Neural cell (in vitro differentiated cells): ENCODE measurements around the gene CCDC12. TPM values are rescaled to one million over a fixed set of nuclear protein-coding genes. Genes with fewer than 3 reads are reported as not detected.

ENCODE experiments used
- H2AFZ ChIP-seq: fragments of 200-600, 300-800 bp; sonication (generic), shearing (Covaris generic); 2 replicates; pipeline ENCODE4 v1.6.0; 2014; ENCODE audit warnings: low read depth, mild to moderate bottlenecking, antibody characterized with exemption, low read length, moderate library complexity
- H3F3A ChIP-seq: fragments of 200-600 bp; shearing (Covaris generic); 2 replicates; pipeline ENCODE4 v1.6.1; 2016; ENCODE audit warnings: mild to moderate bottlenecking, moderate library complexity, mixed read lengths, antibody characterized with exemption, low read length; ENCODE audit not compliant: insufficient read depth, poor library complexity, severe bottlenecking
- H3K27ac ChIP-seq: fragments of 200-600, 300-800 bp; sonication (generic), shearing (Covaris generic); 2 replicates; pipeline ENCODE4 v1.5.1; 2014; ENCODE audit warnings: mild to moderate bottlenecking, low read length, moderate library complexity
- H3K27me3 ChIP-seq: fragments of 300-800, 200-600 bp; sonication (generic), shearing (Covaris generic); 2 replicates; pipeline ENCODE4 v1.6.0; 2014; ENCODE audit warnings: mild to moderate bottlenecking, low read depth, low read length, moderate library complexity; ENCODE audit not compliant: insufficient read depth
- H3K36me3 ChIP-seq: fragments of 300-800, 200-600 bp; sonication (generic), shearing (Covaris generic); 2 replicates; pipeline ENCODE4 v1.5.1; 2014; ENCODE audit warnings: mild to moderate bottlenecking, antibody characterized with exemption, low read length, moderate library complexity; ENCODE audit not compliant: insufficient read depth
- H3K4me2 ChIP-seq: fragments of 300-800, 200-600 bp; sonication (generic), shearing (Covaris generic); 2 replicates; pipeline ENCODE4 v1.6.0; 2014; ENCODE audit warnings: mild to moderate bottlenecking, low read length
- H3K4me3 ChIP-seq: fragments of 300-800, 200-600 bp; sonication (generic), shearing (Covaris generic); 2 replicates; pipeline ENCODE4 v1.5.1; 2014; ENCODE audit warnings: mild to moderate bottlenecking, low read length, moderate library complexity
- H3K79me2 ChIP-seq: fragments of 200-600 bp; shearing (Covaris generic); replicated peaks from 2 replicates; pipeline ENCODE4 v1.6.0; 2014; ENCODE audit warnings: mild to moderate bottlenecking, low read length, moderate library complexity; ENCODE audit not compliant: insufficient read depth
- H3K9ac ChIP-seq: fragments of 300-800, 200-600 bp; sonication (generic), shearing (Covaris generic); 2 replicates; pipeline ENCODE4 v1.6.1; 2016; ENCODE audit warnings: mild to moderate bottlenecking, low read length, mixed read lengths
- H3K9me2 ChIP-seq: fragments of 200-600 bp; shearing (Covaris generic); 2 replicates; pipeline ENCODE4 v1.6.1; 2016; ENCODE audit warnings: mild to moderate bottlenecking, low read length, mixed read lengths; ENCODE audit not compliant: insufficient read depth
- H3K9me3 ChIP-seq: fragments of 200-600, 300-800 bp; sonication (generic), shearing (Covaris generic); 2 replicates; pipeline ENCODE4 v1.6.1; 2016; ENCODE audit warnings: mild to moderate bottlenecking, mixed run types, low read length, moderate library complexity, mixed read lengths
- H4K20me1 ChIP-seq: fragments of 200-600 bp; shearing (Covaris generic); 2 replicates; pipeline ENCODE4 v1.6.1; 2016; ENCODE audit warnings: mild to moderate bottlenecking, mixed run types; ENCODE audit not compliant: insufficient read depth
- CTCF ChIP-seq: fragments of 450-650 bp; IDR thresholded peaks from 2 replicates; pipeline ENCODE4 v1.5.1; 2014; ENCODE audit warnings: antibody characterized with exemption, mild to moderate bottlenecking, moderate library complexity; ENCODE audit not compliant: poor library complexity, severe bottlenecking
- EP300 ChIP-seq: fragments of 450-650 bp; conservative IDR thresholded peaks from 2 replicates; pipeline ENCODE4 v1.6.1; 2014; ENCODE audit warnings: antibody characterized with exemption, mild to moderate bottlenecking, moderate library complexity; ENCODE audit not compliant: poor library complexity, severe bottlenecking
- EZH2 ChIP-seq: fragments of 200-600, 300-800 bp; shearing (Covaris generic), sonication (generic); IDR thresholded peaks from 2 replicates; pipeline ENCODE4 v1.6.1; 2014; ENCODE audit warnings: antibody characterized with exemption, low read length, borderline replicate concordance, mild to moderate bottlenecking; ENCODE audit not compliant: insufficient read depth, poor library complexity, severe bottlenecking
- MXI1 ChIP-seq: fragments of 450-650 bp; conservative IDR thresholded peaks from 2 replicates; pipeline ENCODE4 v1.6.1; 2014; ENCODE audit warnings: antibody characterized with exemption, mild to moderate bottlenecking; ENCODE audit not compliant: poor library complexity, severe bottlenecking
- POLR2AphosphoS5 ChIP-seq: IDR thresholded peaks from 2 replicates; pipeline ENCODE4 v1.6.1; 2012
- RAD21 ChIP-seq: fragments of 450-650 bp; conservative IDR thresholded peaks from 2 replicates; pipeline ENCODE4 v1.6.1; 2014; ENCODE audit warnings: antibody characterized with exemption, mild to moderate bottlenecking, moderate library complexity
- REST ChIP-seq: IDR thresholded peaks from 2 replicates; pipeline ENCODE4 v1.6.1; 2012; ENCODE audit warnings: borderline replicate concordance
- SMC3 ChIP-seq: fragments of 450-650 bp; conservative IDR thresholded peaks from 2 replicates; pipeline ENCODE4 v1.6.1; 2014; ENCODE audit warnings: antibody characterized with exemption, mild to moderate bottlenecking, moderate library complexity; ENCODE audit not compliant: poor library complexity
- TAF1 ChIP-seq: IDR thresholded peaks from 2 replicates; pipeline ENCODE4 v1.6.1; 2012; ENCODE audit warnings: low read depth
- polyA plus RNA-seq: library from polyadenylated mRNA; depleted of rRNA; stranded (reverse); fragments of >200 nt; gene quantifications from 2 replicates; pipeline ENCODE4 v1.2.3, GENCODE V29; 2014

The CCDC12 gene
- polyA plus RNA-seq, 1 donor from 2014 or later: 46.4 TPM

GRCh38 chr3:46897829-46898320, 78.7 kb downstream of the CCDC12 start:
- no peak overlapping the region for H3K4me3 ChIP-seq

GRCh38 chr3:46897031-46897430, 79.5 kb downstream of the CCDC12 start:
- no peaks in the 10 kb centered on the region for H3K9me2 ChIP-seq
- no peak overlapping the region for H3K4me2 ChIP-seq
- H3K4me3 ChIP-seq: no peak overlapping the region
- no peaks in the 10 kb centered on the region for H4K20me1 ChIP-seq
- H3K36me3 ChIP-seq: no peaks in the 10 kb centered on the region
- no peak overlapping the region for H3K27ac ChIP-seq
- peaks cover 9% of the 10 kb centered on the region for H3K27me3 ChIP-seq
- no peak overlapping the region for H3K9ac ChIP-seq
- H2AFZ ChIP-seq: no peak overlapping the region
- H3K79me2 ChIP-seq: no peaks in the 10 kb centered on the region
- H3F3A ChIP-seq: no peaks in the 10 kb centered on the region
- H3K9me3 ChIP-seq: no peaks in the 10 kb centered on the region
- TF ChIP-seq SMC3 (no peak), REST (no peak), POLR2AphosphoS5 (no peak), MXI1 (no peak), EP300 (no peak), CTCF (no peak)

More at GRCh38 chr3:46897829-46898320, 78.7 kb downstream of the CCDC12 start:
- H3K27ac ChIP-seq: no peak overlapping the region
- no peaks in the 10 kb centered on the region for H3K79me2 ChIP-seq
- no peaks in the 10 kb centered on the region for H3K9me2 ChIP-seq
- no peaks in the 10 kb centered on the region for H3F3A ChIP-seq
- TF ChIP-seq EZH2 (no peak), RAD21 (no peak), POLR2AphosphoS5 (no peak), SMC3 (no peak), REST (no peak), MXI1 (no peak), EP300 (no peak), TAF1 (no peak), CTCF (no peak)
- H3K9me3 ChIP-seq: no peaks in the 10 kb centered on the region
- no peaks in the 10 kb centered on the region for H4K20me1 ChIP-seq
- no peak overlapping the region for H2AFZ ChIP-seq
- H3K4me2 ChIP-seq: no peak overlapping the region
- no peak overlapping the region for H3K9ac ChIP-seq
- H3K27me3 ChIP-seq: peaks cover 5% of the 10 kb centered on the region
- no peaks in the 10 kb centered on the region for H3K36me3 ChIP-seq
